SW 1271 (cell line): ENCODE measurements around the gene TFPI2.
A peak's percentile ranks its signal among the peaks of the same experiment; 100 is the strongest.
"Not testable (repeated sequence)": the region's sequence is repeated elsewhere in the genome, so short reads cannot be mapped to it uniquely, and the experiment has no call there.

Experiments used
- DNase-seq, 2 experiments: peaks; one replicate each; lab custom pipeline; 2025; lab: John Stamatoyannopoulos, UW

TFPI2 gene, protein sequence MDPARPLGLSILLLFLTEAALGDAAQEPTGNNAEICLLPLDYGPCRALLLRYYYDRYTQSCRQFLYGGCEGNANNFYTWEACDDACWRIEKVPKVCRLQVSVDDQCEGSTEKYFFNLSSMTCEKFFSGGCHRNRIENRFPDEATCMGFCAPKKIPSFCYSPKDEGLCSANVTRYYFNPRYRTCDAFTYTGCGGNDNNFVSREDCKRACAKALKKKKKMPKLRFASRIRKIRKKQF

DNA sequence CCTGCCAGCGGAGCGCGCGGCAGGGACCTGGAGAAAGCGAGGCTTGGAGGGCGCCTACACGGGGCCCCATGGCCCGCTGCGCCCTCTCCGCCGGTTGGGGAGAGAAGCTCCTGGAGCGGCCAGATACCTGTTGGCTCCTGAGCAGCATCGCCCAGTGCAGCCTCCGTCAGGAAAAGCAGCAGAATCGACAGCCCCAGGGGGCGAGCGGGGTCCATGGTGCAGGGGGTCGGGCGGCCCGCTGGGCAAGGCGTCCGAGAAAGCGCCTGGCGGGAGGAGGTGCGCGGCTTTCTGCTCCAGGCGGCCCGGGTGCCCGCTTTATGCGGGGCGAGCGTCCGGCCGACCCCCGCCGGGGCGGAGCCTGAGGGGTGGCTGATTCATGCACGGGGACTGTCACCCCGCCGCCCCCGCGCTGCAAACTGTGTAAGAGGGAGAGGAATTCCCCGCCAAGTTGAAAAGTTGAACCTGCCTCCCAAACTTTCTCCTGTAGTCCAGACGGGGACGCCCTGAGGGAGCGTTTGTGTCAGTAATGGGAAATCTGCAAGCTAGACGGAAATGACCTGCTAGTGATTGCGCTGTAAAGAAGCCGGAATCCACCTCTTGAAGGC lies at the start of gene TFPI2:
TFPI2 (minus strand) TSS at position 290 of the 605 bp plus-strand sequence; CDS start at position 215, 75 bp downstream.
- DNase-seq, result peak in 1 of 2 experiments; percentile 29

DNA sequence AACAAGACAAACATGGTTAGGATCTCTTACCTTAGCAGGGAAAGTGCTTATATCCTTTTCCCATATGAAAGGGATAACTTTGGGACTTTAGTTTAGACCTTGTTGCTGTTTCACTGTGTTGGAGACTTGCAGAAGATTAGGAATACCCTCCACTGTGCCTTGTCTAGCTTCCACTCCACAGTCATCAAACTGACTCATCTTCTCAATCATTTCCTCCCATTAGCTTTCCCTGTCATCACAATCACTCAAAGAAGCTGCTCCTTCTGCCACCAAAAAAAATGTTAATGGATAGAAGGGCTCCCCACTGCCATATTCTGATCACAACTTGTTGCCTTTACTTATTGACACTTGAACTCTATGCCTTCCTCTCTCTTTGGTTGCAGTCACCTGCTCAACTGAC lies 47.7 kb upstream of the TFPI2 start:
- DNase-seq, result no peak

DNA sequence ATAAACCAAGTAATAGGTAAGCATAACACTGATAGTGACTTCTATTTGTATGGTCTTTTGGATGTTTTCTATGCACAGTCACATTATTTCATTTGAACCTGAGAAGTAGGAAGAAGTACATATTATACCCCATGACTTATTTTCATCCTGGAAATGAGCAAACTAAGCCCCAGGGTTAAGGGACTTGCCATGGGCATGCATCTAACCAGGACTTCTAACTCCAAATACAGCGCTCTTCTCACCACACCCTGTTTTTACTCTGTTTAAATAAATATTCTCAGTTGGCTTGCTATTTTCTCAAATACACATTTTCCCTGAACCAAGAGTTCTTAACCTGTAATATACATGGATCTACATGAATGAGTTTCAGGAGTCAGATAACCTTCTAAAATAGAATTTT lies 47.3 kb upstream of the TFPI2 start:
- DNase-seq, result no peak

DNA sequence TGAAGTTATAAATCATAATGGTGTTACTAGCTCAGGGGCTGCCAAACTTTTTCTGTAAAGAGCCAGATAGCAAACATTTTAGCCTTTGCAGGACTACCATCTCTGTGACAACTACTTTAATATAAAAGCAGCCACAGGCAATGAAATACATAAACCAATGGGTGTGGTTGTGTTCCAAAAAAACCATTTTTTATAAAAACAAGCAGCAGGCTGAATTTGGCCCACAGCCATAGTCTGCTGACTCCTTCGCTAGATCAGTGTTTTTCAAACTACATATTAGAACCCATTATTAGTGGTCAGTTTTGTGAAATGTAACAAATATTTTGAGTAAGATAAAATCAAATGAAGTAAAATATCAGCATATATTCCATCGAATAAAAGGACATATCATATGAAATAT lies 44.5 kb upstream of the TFPI2 start:
- DNase-seq, result no peak

DNA sequence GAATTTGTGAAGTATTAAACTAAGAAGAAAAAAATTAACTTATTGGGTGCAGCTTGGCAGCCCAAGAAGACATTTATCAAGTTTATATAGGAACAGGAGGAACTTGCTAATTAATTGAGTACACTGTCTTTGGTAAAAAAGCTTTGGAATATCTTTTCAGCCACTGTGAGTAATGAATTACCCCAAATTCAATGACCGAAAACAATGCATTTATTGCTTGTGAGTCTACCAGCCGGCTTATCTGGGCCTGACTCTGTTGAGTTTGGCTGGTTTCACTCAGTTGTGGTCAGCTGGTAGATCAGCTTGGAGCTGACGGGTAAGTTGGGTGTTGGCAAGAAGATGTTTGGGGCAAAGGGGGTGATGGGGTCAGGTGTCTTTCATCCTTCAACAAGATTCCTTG lies 42.6 kb upstream of the TFPI2 start:
- DNase-seq, result no peak

DNA sequence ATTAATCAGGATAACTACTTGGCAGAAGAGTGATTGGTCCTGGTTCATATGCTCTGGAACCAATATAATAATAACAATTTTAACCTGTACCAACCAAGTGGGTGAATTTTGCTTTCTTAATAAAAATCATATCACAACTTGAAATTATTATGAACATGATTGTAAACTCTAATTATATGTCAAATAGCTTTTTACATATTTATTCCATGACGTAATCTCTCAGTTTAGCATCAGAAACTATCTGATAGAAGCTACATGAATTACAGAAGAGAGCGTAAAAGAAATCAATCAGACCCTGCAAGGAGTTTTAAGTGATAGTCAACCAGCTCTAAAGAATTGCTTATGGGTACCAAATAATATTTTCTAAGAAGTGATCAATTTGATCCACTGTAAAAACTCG lies 41.1 kb upstream of the TFPI2 start:
- no peak for DNase-seq

DNA sequence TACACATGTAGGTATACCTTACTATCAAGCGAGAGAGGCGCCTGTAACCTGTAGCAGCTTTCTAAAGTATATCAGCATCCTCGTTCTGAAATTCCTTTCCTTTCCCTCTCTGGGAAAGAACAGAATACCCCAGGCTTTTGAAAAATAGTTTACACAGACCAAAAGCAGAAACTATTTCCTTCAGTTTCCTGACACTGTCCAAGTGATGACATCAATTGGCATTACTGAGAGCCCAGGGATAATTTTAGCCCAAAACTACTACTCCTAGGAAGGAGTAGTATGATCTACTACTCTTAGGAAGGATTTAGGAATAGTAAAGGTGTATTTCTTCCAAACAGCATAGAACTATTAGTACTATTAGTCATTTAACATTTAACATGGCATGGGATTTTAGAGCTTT lies 37.0 kb upstream of the TFPI2 start:
- DNase-seq, result no peak

DNA sequence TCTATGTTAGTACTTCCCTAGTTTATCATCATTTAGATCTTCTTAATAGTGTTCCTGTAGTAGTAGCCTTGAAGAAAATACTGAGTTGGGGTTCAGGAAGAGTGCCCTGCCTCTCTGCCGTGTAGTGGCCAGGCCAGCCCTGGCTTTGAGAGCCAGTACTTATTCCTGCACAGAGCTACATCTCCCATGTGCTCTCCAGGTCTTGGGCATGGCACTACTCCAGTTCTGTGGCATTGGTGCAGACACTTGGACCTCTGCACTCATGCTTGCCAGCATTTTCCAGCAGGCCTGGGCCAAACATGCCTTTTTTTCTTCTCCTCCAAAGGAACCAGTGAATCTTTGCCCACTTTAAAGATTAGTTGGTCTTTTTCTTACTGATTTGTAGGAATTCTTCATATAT lies 36.2 kb upstream of the TFPI2 start:
- DNase-seq, result no peak

DNA sequence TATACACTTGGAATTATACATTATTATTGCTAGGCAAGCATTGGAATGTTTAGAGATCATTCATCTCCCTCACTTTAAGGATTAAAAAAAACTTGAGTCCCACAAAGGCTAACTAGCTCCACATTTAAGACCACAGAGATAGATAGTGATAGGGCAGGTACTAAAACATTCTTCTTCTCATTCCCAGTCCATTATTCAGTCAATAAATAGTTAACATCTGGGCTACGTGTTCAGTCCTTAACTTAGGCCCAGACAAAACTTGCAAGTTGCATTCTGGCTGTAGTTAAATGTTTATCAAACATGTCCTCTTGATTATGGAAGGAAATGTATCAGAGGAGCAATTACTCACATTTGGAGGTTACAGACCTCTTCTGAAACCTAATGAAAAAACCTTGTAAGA lies 33.4 kb upstream of the TFPI2 start:
- no peak for DNase-seq

DNA sequence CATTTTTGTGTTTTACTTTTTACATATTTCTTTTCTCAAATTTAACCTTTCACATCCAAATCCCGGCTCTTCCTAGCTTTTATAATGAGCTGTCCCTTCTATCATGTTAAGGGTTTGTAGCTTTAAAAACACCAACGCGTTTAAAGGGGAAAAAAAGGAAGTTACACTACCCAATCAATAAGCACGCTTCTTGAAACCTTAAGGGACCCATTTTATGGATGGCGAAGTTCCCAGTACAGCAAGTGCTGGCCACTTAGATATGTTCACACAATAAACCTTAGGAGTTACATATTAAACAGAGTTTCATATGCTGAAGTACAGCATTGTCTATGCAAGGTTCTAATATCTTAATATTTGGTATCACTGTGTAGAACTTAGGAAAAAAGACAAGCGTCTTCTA lies 32.7 kb upstream of the TFPI2 start:
- DNase-seq, result no peak

DNA sequence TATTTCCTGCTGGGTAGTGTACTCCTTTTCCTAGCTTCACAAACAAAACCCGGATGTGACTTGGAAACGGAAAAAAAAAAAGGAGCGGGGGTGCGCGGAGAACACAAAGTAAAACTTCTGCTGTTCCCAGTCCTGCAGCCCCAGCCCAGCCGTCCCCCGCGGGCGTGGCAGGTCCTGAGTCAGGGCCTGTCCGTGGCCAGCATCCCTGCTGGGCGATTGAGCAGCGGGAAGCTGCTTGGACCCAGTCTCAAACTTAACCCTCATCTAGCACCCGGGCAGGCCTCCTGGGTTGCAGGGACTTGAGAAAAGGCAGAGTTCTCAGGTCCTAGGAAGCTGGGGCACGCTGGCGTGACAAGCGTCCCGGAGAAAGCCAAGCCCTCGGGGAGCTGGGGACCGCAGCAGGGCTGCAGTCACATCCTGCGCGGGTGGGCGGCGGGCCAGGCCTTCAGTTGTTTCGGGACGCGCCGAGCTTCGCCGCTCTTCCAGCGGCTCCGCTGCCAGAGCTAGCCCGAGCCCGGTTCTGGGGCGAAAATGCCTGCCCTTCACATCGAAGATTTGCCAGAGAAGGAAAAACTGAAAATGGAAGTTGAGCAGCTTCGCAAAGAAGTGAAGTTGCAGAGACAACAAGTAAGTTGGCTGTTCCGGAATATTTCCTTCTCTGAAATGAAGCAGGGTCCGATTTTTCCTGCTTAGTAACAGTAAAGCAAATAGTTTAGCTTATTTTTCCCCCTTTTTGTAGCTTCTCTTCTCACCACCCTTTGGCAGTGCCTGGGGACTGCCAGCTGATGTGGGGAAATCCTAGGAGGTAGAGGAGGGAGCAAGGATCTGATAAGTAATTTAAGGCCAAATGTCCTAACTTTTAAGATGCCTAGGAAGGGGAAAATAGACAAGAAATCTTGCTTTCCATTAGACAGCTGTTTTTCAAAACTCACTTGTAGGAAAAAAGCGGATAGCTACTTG lies 31.3 kb upstream of the TFPI2 start, which contains the start of gene GNG11:
GNG11 (plus strand) TSS at position 129 of the 960 bp plus-strand sequence; CDS start at position 532, 403 bp downstream.
- DNase-seq, result no peak

DNA sequence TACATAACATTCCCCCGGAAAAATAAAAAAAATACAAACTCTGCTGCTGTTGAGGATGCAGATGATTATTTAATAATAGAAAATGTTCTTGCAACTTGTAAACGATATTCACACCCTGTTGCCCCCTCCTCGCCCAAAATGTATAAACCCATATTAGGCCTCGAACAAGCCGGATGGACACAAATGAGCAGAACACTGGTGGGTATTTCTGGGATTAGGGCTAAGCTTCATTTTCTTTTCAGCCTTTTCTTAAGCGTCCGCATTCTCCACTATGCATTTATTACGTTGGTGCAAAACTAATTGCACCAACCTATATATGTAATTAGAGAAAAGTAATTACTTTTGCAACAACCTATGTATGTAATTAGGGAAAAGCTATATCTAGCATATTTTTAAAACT lies 30.6 kb upstream of the TFPI2 start:
- no peak for DNase-seq

DNA sequence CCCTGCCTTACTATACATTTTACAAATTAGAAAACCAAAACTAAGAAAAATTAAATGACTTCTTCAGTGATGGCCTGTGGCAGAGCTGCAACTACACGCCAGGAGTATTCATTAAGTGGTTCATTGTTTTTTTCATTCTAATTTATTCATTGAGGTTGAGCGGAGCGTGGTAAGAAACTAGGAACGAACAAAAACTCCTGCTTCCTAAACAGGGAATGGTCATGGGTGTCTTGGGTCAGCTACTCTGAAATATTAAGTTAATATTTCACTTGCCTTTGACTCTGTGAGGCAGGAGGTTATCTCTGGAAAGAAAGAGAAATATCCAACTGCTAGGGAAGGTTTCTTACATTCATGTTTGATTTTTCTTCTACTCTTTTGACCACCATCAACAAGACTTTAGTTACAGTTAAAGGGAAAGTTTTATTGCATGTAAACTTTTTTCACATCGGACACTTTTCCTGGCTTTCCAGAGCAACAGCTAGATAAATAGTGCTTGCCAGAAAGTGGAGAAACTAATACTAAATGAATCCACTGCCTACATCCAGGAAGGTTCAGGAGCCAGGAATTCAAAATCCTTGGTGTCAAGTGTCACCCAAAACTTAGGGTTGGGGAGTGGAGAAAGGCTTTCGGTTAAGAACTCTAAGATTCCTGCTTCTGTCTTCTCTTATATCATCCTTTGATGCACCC lies 30.1 kb upstream of the TFPI2 start:
- DNase-seq, result no peak

DNA sequence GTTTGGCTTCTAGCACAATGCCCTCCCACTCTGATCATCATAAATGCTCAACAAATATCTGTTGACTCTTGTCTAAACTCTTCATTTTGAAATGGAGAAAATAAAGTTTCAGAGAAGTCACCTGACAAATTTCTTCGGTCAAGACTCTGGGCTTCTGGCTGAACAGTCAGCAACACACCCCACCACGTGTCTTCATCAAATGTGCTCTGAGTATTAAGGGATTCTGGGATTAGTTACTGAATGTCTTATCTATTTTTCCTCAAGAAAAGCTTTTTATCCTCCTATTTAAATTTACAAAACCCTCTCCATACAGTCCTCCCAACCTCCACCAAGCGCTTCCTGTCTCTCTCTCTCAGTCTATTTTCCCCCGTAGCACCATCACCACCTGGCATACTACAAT lies 25.8 kb upstream of the TFPI2 start:
- DNase-seq, result not testable (repeated sequence)

DNA sequence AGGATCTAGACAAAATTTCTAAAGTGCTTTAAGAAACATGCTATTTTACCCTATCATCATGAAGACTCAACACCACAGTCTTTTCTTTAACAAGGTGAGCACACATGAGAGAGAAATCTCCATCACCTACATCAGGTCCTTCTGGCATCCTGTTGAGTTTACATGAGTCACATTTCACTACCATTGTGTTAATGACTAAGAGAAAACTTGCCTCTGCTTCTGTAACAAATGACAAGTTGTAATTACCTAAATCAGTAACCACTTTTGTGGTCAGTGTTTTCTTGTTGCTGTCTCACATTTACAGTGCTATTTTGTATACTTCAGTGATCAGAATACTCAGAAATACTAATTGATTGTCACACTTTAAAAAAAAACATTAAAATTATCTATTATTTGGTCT lies 25.3 kb upstream of the TFPI2 start:
- DNase-seq, result not testable (repeated sequence)

DNA sequence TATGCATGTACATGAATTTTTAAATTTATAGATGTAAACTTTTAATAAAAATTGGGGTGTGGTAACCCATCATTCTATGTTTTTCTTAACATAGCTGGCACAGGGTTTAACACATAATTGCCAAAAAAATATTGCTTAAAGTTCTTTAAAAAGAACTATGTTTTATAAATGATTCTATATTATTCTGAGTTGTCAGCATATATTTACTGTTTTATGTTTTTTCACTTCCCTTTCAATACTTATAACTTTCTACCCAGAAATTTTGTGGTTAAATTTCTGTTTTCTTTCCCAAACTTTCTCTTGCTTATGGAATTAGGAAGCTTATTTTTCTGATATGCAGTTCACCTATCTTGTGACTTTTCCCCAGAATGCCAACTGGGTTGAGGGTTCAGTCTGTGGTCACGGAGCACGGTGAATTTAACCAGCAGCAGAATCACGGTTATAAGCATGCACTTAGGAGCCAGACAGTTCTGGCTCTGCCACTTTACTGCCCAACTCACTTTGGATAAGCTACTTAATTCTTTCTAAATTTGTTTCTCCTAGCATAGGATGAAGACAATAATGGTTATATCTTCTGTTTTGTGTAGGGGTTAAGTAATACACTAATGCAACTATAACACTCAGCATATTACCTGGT lies 24.8 kb upstream of the TFPI2 start:
- DNase-seq, result not testable (repeated sequence)

DNA sequence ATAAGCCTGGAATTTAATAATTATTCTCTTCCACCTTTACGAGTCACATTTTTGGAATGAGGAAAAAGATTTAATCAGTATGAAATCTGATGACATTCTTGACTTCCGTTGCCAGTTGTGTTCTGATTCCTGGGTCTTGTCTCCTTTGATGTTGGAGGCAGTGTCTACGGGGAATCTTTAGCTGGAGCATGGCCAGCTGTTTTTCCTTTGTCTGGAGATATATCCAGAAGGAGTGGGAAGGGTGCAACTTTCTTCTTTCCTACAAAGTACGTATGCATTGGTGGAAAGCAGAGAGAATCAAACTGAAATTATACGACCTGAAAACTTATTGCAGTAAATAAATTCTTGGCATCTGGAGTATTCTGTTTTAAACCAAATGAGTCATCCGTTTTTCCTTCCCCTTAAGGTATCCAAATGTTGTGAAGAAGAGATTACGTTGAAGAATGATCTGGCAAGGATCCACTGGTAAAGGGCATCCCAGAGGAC lies 24.1 kb upstream of the TFPI2 start:
- peak in 1 of 2 experiments; percentile 54 for DNase-seq

DNA sequence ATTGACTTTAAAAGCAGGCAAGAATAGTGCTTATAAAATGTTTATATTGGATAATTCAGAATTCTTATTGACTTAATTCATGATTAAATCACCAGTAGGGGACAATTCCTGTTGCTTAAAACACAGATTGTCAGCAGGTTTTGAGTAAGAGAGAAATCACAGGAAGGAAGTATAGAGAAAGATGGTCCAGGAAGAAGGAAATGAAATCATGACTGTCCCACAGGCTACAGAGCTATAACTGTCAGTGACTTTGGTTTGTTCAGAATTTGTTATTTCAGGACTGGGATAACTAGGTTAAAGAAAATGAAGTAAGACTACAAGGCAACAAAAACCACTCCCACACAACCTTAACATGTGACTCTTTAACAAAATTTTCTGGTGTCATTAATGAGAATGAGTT lies 22.6 kb upstream of the TFPI2 start:
- DNase-seq, result no peak

DNA sequence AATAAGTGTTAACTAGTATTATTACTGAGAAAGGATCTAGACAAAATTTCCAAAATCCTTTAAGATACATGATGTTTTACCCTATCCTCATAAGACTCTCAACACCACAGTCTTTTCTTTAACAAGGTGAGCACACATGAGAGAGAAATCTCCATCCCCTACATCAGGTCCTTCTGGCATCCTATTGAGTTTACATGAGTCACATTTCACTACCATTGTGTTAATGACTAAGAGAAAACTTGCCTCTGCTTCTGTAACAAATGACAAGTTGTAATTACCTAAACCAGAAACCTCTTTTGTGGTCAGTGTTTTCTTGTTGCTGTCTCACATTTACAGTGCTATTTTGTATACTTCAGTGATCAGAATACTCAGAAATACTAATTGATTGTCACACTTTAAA lies 21.1 kb upstream of the TFPI2 start:
- not testable (repeated sequence) for DNase-seq

DNA sequence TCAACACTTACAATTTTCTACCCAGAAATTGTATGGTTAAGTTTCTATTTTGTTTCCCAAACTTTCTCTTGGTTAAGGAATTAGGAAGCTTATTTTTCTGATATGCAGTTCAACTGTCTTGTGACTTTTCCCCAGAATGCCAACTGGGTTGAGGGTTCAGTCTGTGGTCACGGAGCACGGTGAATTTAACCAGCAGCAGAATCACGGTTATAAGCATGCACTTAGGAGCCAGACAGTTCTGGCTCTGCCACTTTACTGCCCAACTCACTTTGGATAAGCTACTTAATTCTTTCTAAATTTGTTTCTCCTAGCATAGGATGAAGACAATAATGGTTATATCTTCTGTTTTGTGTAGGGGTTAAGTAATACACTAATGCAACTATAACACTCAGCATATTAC lies 20.7 kb upstream of the TFPI2 start:
- not testable (repeated sequence) for DNase-seq
